GM23338 (cell line): ENCODE data around the gene UBE2I. TPM values are rescaled to one million over a fixed set of nuclear protein-coding genes. Genes with fewer than 3 reads are reported as not detected.

ENCODE experiments used
- ATAC-seq: fragments of 200-7000 bp; cut with Tn5 transposase; 3 replicates; pipeline ENCODE4 v1.9.1; 2020
- DNase-seq: peaks from one replicate; pipeline ENCODE4 v3.0.0-alpha.2; 2015; ENCODE audit warnings: low spot score
- H2AFZ ChIP-seq: fragments of 200-600 bp; sonication (generic); 2 replicates; pipeline ENCODE4 v1.8.0; 2016; ENCODE audit warnings: antibody characterized with exemption, mild to moderate bottlenecking, moderate library complexity
- H3F3A ChIP-seq: fragments of 200-600 bp; sonication (generic); replicated peaks from 2 replicates; pipeline ENCODE4 v1.8.0; 2017; ENCODE audit warnings: antibody characterized with exemption, mixed run types, low read depth
- H3K27ac ChIP-seq: fragments of 200-600 bp; sonication (generic); 2 replicates; pipeline ENCODE4 v1.6.1; 2016; ENCODE audit warnings: low read depth
- H3K27me3 ChIP-seq: fragments of 200-600 bp; sonication (generic); 2 replicates; pipeline ENCODE4 v1.8.0; 2016; ENCODE audit warnings: mild to moderate bottlenecking, mixed run types, moderate library complexity; ENCODE audit not compliant: insufficient read depth
- H3K36me3 ChIP-seq: fragments of 200-600 bp; sonication (generic); 2 replicates; pipeline ENCODE4 v1.8.0; 2016; ENCODE audit warnings: mild to moderate bottlenecking; ENCODE audit not compliant: insufficient read depth
- H3K4me1 ChIP-seq: fragments of 200-600 bp; sonication (generic); 2 replicates; pipeline ENCODE4 v1.8.0; 2016; ENCODE audit warnings: mild to moderate bottlenecking, moderate library complexity; ENCODE audit not compliant: insufficient read depth
- H3K4me2 ChIP-seq: fragments of 200-600 bp; sonication (generic); 2 replicates; pipeline ENCODE4 v1.7.1; 2017; ENCODE audit warnings: mixed run types
- H3K4me3 ChIP-seq: fragments of 200-600 bp; sonication (generic); 2 replicates; pipeline ENCODE4 v1.6.1; 2016; ENCODE audit warnings: mixed run types
- H3K79me2 ChIP-seq: fragments of 200-600 bp; sonication (generic); replicated peaks from 2 replicates; pipeline ENCODE4 v1.8.0; 2017; ENCODE audit warnings: mild to moderate bottlenecking; ENCODE audit not compliant: insufficient read depth
- H3K9me2 ChIP-seq: fragments of 200-600 bp; sonication (generic); 2 replicates; pipeline ENCODE4 v1.8.0; 2017; ENCODE audit not compliant: insufficient read depth
- H4K20me1 ChIP-seq: fragments of 200-600 bp; sonication (generic); replicated peaks from 2 replicates; pipeline ENCODE4 v1.8.0; 2017; ENCODE audit warnings: mild to moderate bottlenecking; ENCODE audit not compliant: insufficient read depth
- H3K27ac Mint-ChIP-seq: 2 replicates; pipeline ENCODE4 v1.8.0; 2020; ENCODE audit warnings: inconsistent platforms, mild to moderate bottlenecking, moderate library complexity, mixed read lengths
- H3K27me3 Mint-ChIP-seq: 3 replicates; pipeline ENCODE4 v1.8.0; 2022; ENCODE audit warnings: low read depth, mild to moderate bottlenecking, moderate library complexity, mixed read lengths, inconsistent platforms; ENCODE audit not compliant: insufficient read depth, poor library complexity
- H3K36me3 Mint-ChIP-seq: 3 replicates; pipeline ENCODE4 v1.8.0; 2021; ENCODE audit warnings: low read depth, mild to moderate bottlenecking, inconsistent platforms, moderate library complexity, mixed read lengths
- H3K4me1 Mint-ChIP-seq: 3 replicates; pipeline ENCODE4 v1.8.0; 2020; ENCODE audit warnings: mild to moderate bottlenecking, inconsistent platforms, mixed read lengths
- H3K4me3 Mint-ChIP-seq: 3 replicates; pipeline ENCODE4 v1.8.0; 2021; ENCODE audit warnings: moderate library complexity, mild to moderate bottlenecking, inconsistent platforms, mixed read lengths
- H3K9me3 Mint-ChIP-seq: 3 replicates; pipeline ENCODE4 v1.8.0; 2020; ENCODE audit warnings: moderate library complexity, mild to moderate bottlenecking, inconsistent platforms, mixed read lengths
- CREB1 ChIP-seq: fragments of 250-450 bp; sonication (Bioruptor Pico); IDR thresholded peaks from 2 replicates; pipeline ENCODE4 v1.5.0; 2020; ENCODE audit warnings: low read depth, mild to moderate bottlenecking, moderate library complexity
- CTCF ChIP-seq, 2 experiments: fragments of 200-600 bp in 1 of 2; sonication (generic) in 1 of 2; conservative IDR thresholded peaks; 2 replicates each; pipeline versions ENCODE4 v1.5.1 to v1.6.1; 2016 to 2017; ENCODE audit warnings: antibody characterized with exemption in 2 of 2, low read depth in 2 of 2, mild to moderate bottlenecking in 2 of 2, moderate library complexity in 1 of 2
- EZH2 ChIP-seq: fragments of 200-600 bp; sonication (generic); IDR thresholded peaks from one replicate; pipeline ENCODE4 v1.8.0; 2017; ENCODE audit warnings: antibody characterized with exemption, mild to moderate bottlenecking, low read depth; ENCODE audit not compliant: unreplicated experiment
- EZH2phosphoT487 ChIP-seq: fragments of 200-600 bp; sonication (generic); IDR thresholded peaks from one replicate; pipeline ENCODE4 v1.8.1; 2018; ENCODE audit warnings: antibody characterized with exemption; ENCODE audit not compliant: unreplicated experiment
- JUNB ChIP-seq: IDR thresholded peaks from one replicate; pipeline ENCODE4 v1.6.1; 2016; ENCODE audit warnings: antibody characterized with exemption; ENCODE audit not compliant: unreplicated experiment
- NANOG ChIP-seq: IDR thresholded peaks from 2 replicates; pipeline ENCODE4 v1.6.1; 2016; ENCODE audit warnings: antibody characterized with exemption, borderline replicate concordance
- POLR2AphosphoS5 ChIP-seq: IDR thresholded peaks from 2 replicates; pipeline ENCODE4 v1.6.1; 2016; ENCODE audit warnings: antibody characterized with exemption, low read depth
- REST ChIP-seq: IDR thresholded peaks from one replicate; pipeline ENCODE4 v1.6.1; 2018; ENCODE audit warnings: antibody characterized with exemption; ENCODE audit not compliant: unreplicated experiment
- STAT1 ChIP-seq: IDR thresholded peaks from one replicate; pipeline ENCODE4 v1.6.1; 2016; ENCODE audit warnings: antibody characterized with exemption; ENCODE audit not compliant: unreplicated experiment
- ZNF114 ChIP-seq: fragments of 250-450 bp; sonication (Bioruptor Pico); IDR thresholded peaks from 2 replicates; pipeline ENCODE4 v1.5.0; 2020; ENCODE audit warnings: mild to moderate bottlenecking, moderate library complexity
- ZNF331 ChIP-seq: fragments of 250-450 bp; sonication (Bioruptor Pico); IDR thresholded peaks from 2 replicates; pipeline ENCODE4 v1.5.0; 2020; ENCODE audit warnings: low read depth, mild to moderate bottlenecking, moderate library complexity
- ZNF462 ChIP-seq: fragments of 250-450 bp; sonication (Bioruptor Pico); IDR thresholded peaks from 2 replicates; pipeline ENCODE4 v1.5.0; 2020; ENCODE audit warnings: mild to moderate bottlenecking, moderate library complexity
- polyA plus RNA-seq: library from polyadenylated mRNA; unstranded; fragments of >200 nt; fragmentation: Nextera tagmentation; extraction: Ambion mirVana; gene quantifications from 2 replicates; pipeline ENCODE4 v1.2.1, GENCODE V29; 2016
- total RNA-seq: library from RNA; depleted of rRNA; stranded (reverse); fragments of >200 nt; shearing (Covaris generic); gene quantifications from 2 replicates; pipeline ENCODE4 v1.2.3, GENCODE V29; 2014

UBE2I gene
- total and polyA plus RNA-seq, 2 experiments from 2014 or later: 116 to 220 TPM

GRCh38 chr16:1315081-1316032 is 5.9 kb downstream of the UBE2I start:
- H3K36me3 Mint-ChIP-seq: peaks cover 75% of the 10 kb centered on the region
- H3K4me1 Mint-ChIP-seq: peaks cover 4% of the 10 kb centered on the region; the same call in 2 of the 3 replicates
- no peak for ATAC-seq

More at GRCh38 chr16:1315081-1316032, 5.9 kb downstream of the UBE2I start:
- peaks cover 92% of the 10 kb centered on the region for H3K79me2 ChIP-seq
- peaks cover 52% of the 10 kb centered on the region for H4K20me1 ChIP-seq
- Mint-ChIP-seq H3K27ac (no peak overlapping the region), H3K4me3 (no peak overlapping the region), H3K9me3 (no peaks in the 10 kb centered on the region; the same call in 2 of the 3 replicates), H3K27me3 (peaks cover 18% of the 10 kb centered on the region)
- no peak overlapping the region for H3K4me3 ChIP-seq
- H3K4me2 ChIP-seq: no peak overlapping the region
- no peak overlapping the region for H3K27ac ChIP-seq
- H3F3A ChIP-seq: 0 out of 2 replicates have a peak, but pooled peaks cover 7% of the 10 kb centered on the region
- H3K4me1 ChIP-seq: peaks cover 7% of the 10 kb centered on the region; the same call in 1 of the 2 replicates
- no peaks in the 10 kb centered on the region for H3K27me3 ChIP-seq
- H3K9me2 ChIP-seq: no peaks in the 10 kb centered on the region
- H2AFZ ChIP-seq: no peak overlapping the region
- H3K36me3 ChIP-seq: peaks cover 37% of the 10 kb centered on the region
- no peak for DNase-seq
- TF ChIP-seq ZNF331 (CRISPR knock-in tag): no peak
- TF ChIP-seq EZH2phosphoT487: no peak
- no peak for TF ChIP-seq POLR2AphosphoS5
- TF ChIP-seq JUNB: no peak
- TF ChIP-seq STAT1: no peak
- TF ChIP-seq EZH2: no peak
- no peak for TF ChIP-seq ZNF462 (CRISPR knock-in tag)
- no peak for TF ChIP-seq CTCF (conservative IDR thresholded peaks at IDR 0.05; ENCODE audit: low read depth in 2 of 2)
- TF ChIP-seq NANOG: no peak
- TF ChIP-seq REST: no peak
- no peak for TF ChIP-seq ZNF114
- no peak for TF ChIP-seq CREB1 (CRISPR knock-in tag)
